Activated CD4-positive, CD25-positive, alpha-beta regulatory T cell (primary cell): ENCODE measurements around the gene NDUFA7.
"Not testable (repeated sequence)": the region's sequence is repeated elsewhere in the genome, so short reads cannot be mapped to it uniquely, and the experiment has no call there.

ENCODE experiments used
- DNase-seq, 4 experiments: peaks; one replicate each; lab custom pipeline; 2025; lab: John Stamatoyannopoulos, UW

Gene NDUFA7

DNA sequence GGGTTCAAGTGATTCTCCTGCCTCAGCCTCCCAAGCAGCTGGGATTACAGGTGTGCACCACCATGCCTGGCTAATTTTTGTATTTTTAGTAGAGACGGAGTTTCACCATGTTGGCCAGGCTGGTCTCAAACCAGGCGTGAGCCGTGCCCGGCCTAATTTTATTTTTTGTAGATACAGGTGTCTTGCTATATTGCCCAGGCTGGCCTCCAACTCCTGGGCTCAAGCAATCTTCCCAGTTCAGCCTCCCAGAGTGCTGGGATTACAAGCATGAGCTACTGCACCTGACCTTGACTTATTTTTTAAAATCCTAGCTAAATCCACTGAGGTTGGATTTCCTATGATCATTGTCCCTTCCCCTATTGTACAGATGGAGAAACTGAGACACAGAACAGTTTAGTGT is 20.3 kb upstream of the NDUFA7 start:
- DNase-seq, result not testable (repeated sequence)

GRCh38 chr19:8340341-8341096 is 19.3 kb upstream of the NDUFA7 start:
- no peak for DNase-seq

GRCh38 chr19:8338835-8339234 is 17.7 kb upstream of the NDUFA7 start:
- no peak for DNase-seq

DNA sequence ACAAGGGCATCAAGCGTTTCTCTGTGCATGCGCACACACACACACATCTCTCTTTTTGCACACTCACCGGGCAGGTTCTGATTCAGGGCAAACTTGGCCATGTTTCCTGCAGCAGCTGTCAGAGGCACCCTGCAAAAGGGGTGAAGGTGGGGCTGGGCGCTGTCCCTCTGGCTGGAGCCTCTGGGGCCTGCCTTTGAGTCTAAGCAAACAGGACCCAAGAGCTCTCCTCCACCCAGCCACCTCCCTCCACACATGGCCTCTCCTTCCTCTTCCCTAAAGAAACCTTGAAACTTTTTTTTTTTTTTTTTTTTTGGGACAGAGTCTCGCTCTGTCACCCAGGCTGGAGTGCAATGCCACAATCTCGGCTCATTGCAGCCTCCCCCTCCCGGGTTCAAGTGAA is 16.6 kb upstream of the NDUFA7 start:
- no peak for DNase-seq

DNA sequence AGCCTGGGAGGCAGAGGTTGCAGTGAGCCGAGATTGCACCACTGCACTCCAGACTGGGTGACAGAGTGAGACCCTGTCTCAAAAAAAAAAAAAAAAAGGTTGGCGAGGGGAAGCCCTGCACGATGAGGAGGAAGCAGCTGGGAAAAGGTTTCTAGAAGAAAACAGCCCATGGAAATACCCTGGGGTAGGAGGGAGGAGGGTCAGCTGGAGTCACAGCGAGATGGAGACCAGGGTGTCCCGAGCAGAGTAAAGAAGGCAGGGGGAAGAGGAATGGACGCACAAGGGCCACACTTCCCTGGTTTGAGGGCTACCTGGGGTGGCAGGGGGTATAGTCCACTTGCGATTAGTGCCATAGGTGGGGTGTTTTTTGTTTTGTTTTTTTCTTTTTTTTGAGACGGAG is 15.5 kb upstream of the NDUFA7 start:
- no peak for DNase-seq

GRCh38 chr19:8336072-8336569 is 14.9 kb upstream of the NDUFA7 start:
- DNase-seq, result no peak

DNA sequence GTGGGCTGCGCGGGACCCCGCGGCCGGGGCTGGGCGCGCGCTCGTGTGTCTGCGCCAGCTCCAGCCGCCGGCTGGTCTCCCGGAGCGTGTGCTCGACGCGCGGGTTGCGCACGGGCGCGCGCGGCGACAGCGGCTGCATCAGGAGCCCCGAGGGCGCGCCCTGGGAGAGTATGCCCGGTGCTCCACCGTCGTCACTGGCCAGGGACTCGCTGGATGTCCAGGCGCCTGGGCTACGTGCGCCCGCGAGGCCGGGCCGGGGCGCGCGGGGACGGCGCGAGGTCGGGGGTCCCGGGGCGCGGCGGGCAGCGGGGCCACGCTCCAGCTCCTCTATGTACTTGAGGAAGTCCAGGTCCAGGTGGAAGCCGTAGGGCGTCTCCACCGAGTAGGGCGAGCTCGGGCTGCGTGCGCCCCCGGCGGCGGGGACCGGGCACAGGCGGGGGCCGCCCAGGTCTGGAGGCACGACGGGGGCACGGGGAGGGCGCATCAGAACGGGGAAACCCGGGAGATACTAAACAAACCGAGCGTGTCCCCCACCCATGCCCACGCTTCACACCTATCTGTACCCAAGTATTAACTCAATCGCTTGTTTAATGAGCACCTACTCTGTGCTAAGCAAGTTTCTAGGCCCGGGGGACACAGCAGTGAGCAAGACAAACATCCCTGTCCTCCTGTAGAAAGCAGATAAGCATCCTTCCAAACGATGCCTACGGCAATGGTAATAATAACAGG is 14.3 kb upstream of the NDUFA7 start:
- no peak for DNase-seq

DNA sequence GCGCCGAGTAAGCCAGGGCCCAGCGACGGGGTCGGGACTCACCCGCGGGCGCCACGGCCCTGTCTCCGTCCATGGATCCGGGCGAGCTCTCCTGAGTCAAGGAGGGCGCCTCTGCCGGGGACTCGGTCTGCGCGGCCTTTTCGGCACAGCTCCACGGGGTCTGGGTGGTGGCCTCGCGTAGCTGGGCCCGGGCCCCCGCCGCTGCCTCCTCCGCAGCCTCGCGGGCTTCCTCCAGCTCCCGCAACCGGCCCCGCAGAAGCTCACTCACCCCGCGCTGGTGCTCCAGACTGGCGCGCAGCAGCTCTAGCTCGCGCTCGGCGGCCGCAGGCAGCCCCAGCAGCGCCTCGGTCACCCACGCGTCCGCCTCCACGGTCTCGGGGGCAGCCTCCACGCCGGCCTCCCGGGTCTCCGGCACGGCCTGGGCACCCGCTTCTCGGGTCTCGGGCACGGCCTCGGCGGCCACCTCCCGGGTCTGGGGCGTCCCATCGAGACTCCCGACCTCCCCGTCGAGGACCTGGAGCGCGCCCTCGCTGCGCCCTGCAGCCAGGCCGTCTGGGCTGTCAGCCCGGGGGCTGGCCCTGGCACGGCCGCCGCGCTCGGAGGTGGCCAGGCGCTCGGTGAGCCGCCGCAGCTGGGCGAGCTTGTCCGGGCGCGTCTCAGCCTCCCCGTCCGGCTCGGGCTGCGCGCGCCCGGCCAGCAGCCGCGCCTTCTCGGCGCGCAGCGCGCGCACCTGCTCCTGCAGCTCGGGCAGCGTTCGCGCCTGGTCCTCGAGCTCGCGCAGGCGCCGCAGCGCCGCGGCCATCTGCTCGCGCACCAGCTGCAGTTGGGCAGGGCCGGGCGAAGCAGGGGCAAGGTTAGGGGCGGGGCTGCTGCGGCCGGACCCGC is 13.5 kb upstream of the NDUFA7 start:
- DNase-seq, result no peak

GRCh38 chr19:8333767-8334457 is 12.7 kb upstream of the NDUFA7 start:
- DNase-seq, result no peak

DNA sequence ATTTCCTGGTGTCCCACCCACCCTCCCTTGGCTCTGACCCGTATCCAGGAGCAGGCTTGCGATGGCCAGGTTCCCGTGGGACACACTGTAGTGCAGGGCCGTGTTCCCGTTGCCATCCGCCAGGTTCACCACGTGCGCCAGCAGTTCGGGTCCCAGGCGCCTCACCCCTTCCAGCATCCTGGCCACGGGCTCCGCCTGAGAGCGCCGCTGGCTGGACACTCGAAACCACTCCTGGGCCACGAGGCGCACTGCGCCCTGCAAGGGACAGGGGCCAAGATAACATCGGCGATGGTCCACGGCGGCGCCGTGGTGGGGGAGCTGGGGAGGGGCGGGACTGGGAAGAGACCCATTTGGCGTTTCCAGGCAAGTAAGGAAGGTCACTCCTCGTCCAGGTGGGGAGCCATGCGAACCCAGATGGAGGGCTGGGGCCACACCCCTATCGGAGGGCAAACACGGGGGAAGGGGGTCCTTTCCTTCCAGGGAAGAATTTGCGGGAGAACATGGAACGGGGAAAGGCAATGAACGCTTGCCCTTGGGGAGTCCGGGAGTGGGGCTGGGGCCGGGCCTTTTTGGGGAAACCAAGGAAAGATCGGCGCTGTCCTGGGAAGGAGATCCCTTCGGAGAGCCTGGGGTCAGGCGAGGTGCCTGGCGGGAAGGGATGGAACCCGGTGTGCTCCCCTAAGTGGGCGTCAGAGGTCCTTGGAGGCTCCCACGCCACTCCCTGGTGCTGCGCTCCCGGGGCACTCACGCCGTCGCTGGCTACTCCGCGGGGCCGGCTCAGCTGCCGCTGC is 12.0 kb upstream of the NDUFA7 start:
- DNase-seq, result no peak

DNA sequence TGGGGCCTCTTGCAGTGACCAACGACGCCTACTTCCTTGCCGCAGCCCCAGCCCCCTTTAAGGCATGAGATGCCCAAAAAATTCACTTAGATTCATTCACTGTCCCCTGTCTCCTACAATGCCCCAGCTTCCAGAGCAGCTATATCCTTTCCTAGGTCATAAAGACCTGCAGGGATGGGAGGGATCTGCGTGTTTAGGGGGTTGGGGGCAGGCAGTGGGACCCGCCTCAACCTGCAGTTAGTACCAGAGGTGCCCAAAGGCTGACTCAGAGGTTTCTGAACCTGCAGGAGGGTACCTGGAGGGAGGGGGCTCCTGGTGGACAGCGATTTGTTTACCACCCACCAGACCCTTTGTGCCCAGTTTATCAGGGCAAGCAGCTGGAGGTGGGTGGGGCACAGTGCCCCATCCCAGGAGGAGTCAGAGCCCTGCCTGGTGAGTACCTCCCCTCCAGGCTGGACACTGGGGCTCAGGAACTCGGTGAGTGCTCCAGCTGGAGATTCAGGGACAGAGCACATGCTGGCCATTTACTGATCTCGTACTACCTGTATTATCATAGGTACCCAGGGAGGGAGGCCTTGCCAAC is 10.2 kb upstream of the NDUFA7 start:
- no peak for DNase-seq

GRCh38 chr19:8329996-8330395 is 8.8 kb upstream of the NDUFA7 start:
- no peak for DNase-seq

GRCh38 chr19:8325454-8325853 is 4.3 kb upstream of the NDUFA7 start:
- no peak for DNase-seq

GRCh38 chr19:8324186-8325050 is 3.2 kb upstream of the NDUFA7 start:
- no peak for DNase-seq

- DNase-seq, result no peak
Measured at GRCh38 chr19:8323781-8324185, 2.6 kb upstream of the NDUFA7 start.

GRCh38 chr19:8322638-8322997 is 1.4 kb upstream of the NDUFA7 start:
- no peak for DNase-seq

DNA sequence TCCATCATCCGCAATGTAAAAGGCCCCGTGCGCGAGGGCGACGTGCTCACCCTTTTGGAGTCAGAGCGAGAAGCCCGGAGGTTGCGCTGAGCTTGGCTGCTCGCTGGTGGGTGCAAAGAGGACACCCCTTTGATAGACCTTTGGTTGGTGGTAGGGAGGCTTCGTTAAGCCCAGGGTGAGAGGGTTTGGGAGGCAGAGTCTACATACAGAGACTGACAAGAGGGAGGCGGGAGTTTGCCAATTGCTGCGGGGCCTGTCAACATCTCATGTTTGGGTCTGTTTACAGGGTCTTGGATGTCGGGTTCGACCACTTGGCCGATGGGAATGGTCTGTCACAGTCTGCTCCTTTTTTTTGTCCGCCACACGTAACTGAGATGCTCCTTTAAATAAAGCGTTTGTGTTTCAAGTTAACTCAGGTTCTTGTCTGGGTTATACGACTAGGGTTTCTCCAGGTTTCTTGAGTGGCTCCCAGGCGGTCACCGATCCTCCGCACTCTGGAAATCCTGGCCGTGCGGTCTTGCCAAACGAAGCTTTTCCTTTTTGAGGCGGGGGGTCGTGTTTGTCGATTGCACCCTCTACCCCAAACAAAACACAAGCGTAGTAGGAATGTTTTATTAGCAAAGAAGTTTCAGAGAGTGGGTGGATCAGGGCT is 937 bp upstream of the NDUFA7 start:
- no peak for DNase-seq

- no peak for DNase-seq
Measured at GRCh38 chr19:8320564-8321066, 560 bp downstream of the NDUFA7 start.
